PC-3 (cell line): ENCODE results near the gene MED28.

Experiments
- CTCF ChIP-seq: fragments of 300-600 bp; sonication (generic); conservative IDR thresholded peaks from 2 replicates; pipeline ENCODE4 v1.5.1; 2017; ENCODE audit warnings: antibody characterized with exemption, low read depth, mild to moderate bottlenecking, low read length
- EZH2 ChIP-seq: fragments of 300-600 bp; sonication (generic); IDR thresholded peaks from one replicate; pipeline ENCODE4 v1.6.1; 2017; ENCODE audit warnings: antibody characterized with exemption, mild to moderate bottlenecking, low read length; ENCODE audit not compliant: unreplicated experiment
- EZH2phosphoT487 ChIP-seq: fragments of 300-600 bp; sonication (generic); IDR thresholded peaks from 2 replicates; pipeline ENCODE4 v1.6.1; 2018; ENCODE audit warnings: mild to moderate bottlenecking, antibody characterized with exemption, low read length, borderline replicate concordance

GRCh38 chr4:17665346-17665745 lies 50.9 kb downstream of the MED28 start:
- no peak for TF ChIP-seq EZH2
- no peak for TF ChIP-seq CTCF
- TF ChIP-seq EZH2phosphoT487: no peak
